NCI-H2196 treated with DMSO at 0.1 percent for 48 hours (cell line): ENCODE data around the gene ZNF385B.

Source experiments
- DNase-seq: peaks from one replicate; lab custom pipeline; 2025; ENCODE audit not compliant: unreplicated experiment; lab: John Stamatoyannopoulos, UW

The ZNF385B gene

GRCh38 chr2:179559108-179559806, 302.2 kb downstream of the ZNF385B start:
- no peak for DNase-seq

- no peak for DNase-seq
Measured at GRCh38 chr2:179558010-179558934, 303.1 kb downstream of the ZNF385B start.

GRCh38 chr2:179556425-179556824, 305.0 kb downstream of the ZNF385B start:
- no peak for DNase-seq

- DNase-seq, result no peak
Measured at GRCh38 chr2:179555691-179556283, 305.6 kb downstream of the ZNF385B start.

GRCh38 chr2:179554639-179555386, 306.6 kb downstream of the ZNF385B start:
- DNase-seq, result no peak

GRCh38 chr2:179553382-179553781, 308.0 kb downstream of the ZNF385B start:
- no peak for DNase-seq

- DNase-seq, result no peak
Measured at GRCh38 chr2:179551539-179552045, 309.8 kb downstream of the ZNF385B start.

- no peak for DNase-seq
Measured at GRCh38 chr2:179550849-179551248, 310.6 kb downstream of the ZNF385B start.

GRCh38 chr2:179550214-179550613, 311.2 kb downstream of the ZNF385B start:
- DNase-seq, result no peak

- DNase-seq, result no peak
Measured at GRCh38 chr2:179546656-179547055, 314.8 kb downstream of the ZNF385B start.

GRCh38 chr2:179545024-179545423, 316.4 kb downstream of the ZNF385B start:
- no peak for DNase-seq

GRCh38 chr2:179543361-179543901, 318.0 kb downstream of the ZNF385B start:
- DNase-seq, result no peak

- DNase-seq, result no peak
Measured at GRCh38 chr2:179541586-179541985, 319.8 kb downstream of the ZNF385B start.

- DNase-seq, result no peak
Measured at GRCh38 chr2:179539124-179539511, 322.3 kb downstream of the ZNF385B start.

GRCh38 chr2:179538406-179539123, 322.8 kb downstream of the ZNF385B start:
- DNase-seq, result no peak

GRCh38 chr2:179536185-179536584, 325.2 kb downstream of the ZNF385B start:
- DNase-seq, result no peak

- DNase-seq, result no peak
Measured at GRCh38 chr2:179533875-179534274, 327.5 kb downstream of the ZNF385B start.

GRCh38 chr2:179532863-179533278, 328.5 kb downstream of the ZNF385B start:
- no peak for DNase-seq

GRCh38 chr2:179528576-179529069, 332.8 kb downstream of the ZNF385B start:
- DNase-seq, result no peak

GRCh38 chr2:179525340-179525739, 336.1 kb downstream of the ZNF385B start:
- DNase-seq, result no peak
